PFSK-1 (cell line): ENCODE measurements around the gene KDM5B.

Source experiments
- FOXP2 ChIP-seq: optimal IDR thresholded peaks from 2 replicates; pipeline ENCODE3; 2011; ENCODE audit warnings: borderline replicate concordance, control low read depth, inconsistent platforms; ENCODE audit not compliant: insufficient read depth; ENCODE audit errors: extremely low read length, extremely low read depth
- POLR2AphosphoS5 ChIP-seq: IDR thresholded peaks from 2 replicates; pipeline ENCODE4 v1.6.1; 2012; ENCODE audit warnings: low read depth, mild to moderate bottlenecking, control low read depth, low read length, moderate library complexity
- SIN3A ChIP-seq: IDR thresholded peaks from 2 replicates; pipeline ENCODE4 v1.6.1; 2012; ENCODE audit warnings: mild to moderate bottlenecking, low read length, moderate library complexity, borderline replicate concordance; ENCODE audit not compliant: insufficient read depth
- TAF1 ChIP-seq: IDR thresholded peaks from 2 replicates; pipeline ENCODE4 v1.6.1; 2012; ENCODE audit warnings: low read length, control low read depth, borderline replicate concordance; ENCODE audit not compliant: insufficient read depth
- TF ChIP-seq, protein P1 (sequence below), 2 experiments: IDR thresholded peaks; 2 replicates each; pipeline versions ENCODE4 v1.6.1 to v1.8.0; 2011 to 2012; ENCODE audit warnings: low read depth in 2 of 2, low read length in 2 of 2, control low read depth in 1 of 2, inconsistent platforms in 1 of 2, mild to moderate bottlenecking in 1 of 2, moderate library complexity in 1 of 2; ENCODE audit not compliant: insufficient read depth in 1 of 2

Gene KDM5B

GRCh38 chr1:202807451-202807925 is 733 bp downstream of the KDM5B start:
- TF ChIP-seq POLR2AphosphoS5, result no peak
- no peak for TF ChIP-seq FOXP2
- no peak for TF ChIP-seq SIN3A
- TF ChIP-seq, protein P1, sequence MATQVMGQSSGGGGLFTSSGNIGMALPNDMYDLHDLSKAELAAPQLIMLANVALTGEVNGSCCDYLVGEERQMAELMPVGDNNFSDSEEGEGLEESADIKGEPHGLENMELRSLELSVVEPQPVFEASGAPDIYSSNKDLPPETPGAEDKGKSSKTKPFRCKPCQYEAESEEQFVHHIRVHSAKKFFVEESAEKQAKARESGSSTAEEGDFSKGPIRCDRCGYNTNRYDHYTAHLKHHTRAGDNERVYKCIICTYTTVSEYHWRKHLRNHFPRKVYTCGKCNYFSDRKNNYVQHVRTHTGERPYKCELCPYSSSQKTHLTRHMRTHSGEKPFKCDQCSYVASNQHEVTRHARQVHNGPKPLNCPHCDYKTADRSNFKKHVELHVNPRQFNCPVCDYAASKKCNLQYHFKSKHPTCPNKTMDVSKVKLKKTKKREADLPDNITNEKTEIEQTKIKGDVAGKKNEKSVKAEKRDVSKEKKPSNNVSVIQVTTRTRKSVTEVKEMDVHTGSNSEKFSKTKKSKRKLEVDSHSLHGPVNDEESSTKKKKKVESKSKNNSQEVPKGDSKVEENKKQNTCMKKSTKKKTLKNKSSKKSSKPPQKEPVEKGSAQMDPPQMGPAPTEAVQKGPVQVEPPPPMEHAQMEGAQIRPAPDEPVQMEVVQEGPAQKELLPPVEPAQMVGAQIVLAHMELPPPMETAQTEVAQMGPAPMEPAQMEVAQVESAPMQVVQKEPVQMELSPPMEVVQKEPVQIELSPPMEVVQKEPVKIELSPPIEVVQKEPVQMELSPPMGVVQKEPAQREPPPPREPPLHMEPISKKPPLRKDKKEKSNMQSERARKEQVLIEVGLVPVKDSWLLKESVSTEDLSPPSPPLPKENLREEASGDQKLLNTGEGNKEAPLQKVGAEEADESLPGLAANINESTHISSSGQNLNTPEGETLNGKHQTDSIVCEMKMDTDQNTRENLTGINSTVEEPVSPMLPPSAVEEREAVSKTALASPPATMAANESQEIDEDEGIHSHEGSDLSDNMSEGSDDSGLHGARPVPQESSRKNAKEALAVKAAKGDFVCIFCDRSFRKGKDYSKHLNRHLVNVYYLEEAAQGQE (IDR thresholded peaks at IDR 0.05; ENCODE audit: insufficient read depth in 1 of 2, low read depth in 2 of 2, low read length in 2 of 2), result no peak
- no peak for TF ChIP-seq TAF1

DNA sequence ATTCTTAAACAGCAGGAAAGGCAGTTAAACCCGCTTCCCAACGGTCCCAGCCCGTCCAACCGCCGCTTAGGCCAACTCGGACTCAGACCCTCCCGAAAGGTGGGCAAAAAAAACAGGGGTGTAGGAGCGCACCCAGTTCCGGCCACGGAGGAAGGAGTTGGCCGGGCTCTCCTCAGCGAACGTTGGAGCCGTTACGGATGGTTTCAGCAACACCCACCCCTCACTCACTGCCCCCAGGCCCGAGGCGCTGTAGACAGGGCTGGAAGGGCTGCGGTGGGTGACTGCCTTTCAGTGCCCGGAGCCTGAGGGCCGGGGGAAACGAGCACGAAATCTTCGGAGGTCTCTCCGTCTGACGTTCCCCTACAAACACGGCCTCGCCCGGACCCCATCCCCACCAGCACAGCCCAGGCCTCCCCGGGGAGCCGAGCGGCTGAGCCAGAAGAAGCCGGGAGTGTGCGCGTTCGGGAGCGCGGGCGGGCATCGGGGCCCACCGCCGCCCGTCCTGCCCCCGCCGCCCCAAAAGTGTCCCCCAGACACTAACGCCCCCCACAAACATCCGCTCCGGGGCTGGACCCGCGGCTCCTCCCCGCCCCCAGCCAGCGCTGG is 1.3 kb downstream of the KDM5B start:
- TF ChIP-seq, protein P1 (IDR thresholded peaks at IDR 0.05; ENCODE audit: insufficient read depth in 1 of 2, low read depth in 2 of 2, low read length in 2 of 2), result no peak
- no peak for TF ChIP-seq TAF1
- TF ChIP-seq FOXP2, result no peak
- TF ChIP-seq POLR2AphosphoS5, result no peak
- TF ChIP-seq SIN3A, result no peak

DNA sequence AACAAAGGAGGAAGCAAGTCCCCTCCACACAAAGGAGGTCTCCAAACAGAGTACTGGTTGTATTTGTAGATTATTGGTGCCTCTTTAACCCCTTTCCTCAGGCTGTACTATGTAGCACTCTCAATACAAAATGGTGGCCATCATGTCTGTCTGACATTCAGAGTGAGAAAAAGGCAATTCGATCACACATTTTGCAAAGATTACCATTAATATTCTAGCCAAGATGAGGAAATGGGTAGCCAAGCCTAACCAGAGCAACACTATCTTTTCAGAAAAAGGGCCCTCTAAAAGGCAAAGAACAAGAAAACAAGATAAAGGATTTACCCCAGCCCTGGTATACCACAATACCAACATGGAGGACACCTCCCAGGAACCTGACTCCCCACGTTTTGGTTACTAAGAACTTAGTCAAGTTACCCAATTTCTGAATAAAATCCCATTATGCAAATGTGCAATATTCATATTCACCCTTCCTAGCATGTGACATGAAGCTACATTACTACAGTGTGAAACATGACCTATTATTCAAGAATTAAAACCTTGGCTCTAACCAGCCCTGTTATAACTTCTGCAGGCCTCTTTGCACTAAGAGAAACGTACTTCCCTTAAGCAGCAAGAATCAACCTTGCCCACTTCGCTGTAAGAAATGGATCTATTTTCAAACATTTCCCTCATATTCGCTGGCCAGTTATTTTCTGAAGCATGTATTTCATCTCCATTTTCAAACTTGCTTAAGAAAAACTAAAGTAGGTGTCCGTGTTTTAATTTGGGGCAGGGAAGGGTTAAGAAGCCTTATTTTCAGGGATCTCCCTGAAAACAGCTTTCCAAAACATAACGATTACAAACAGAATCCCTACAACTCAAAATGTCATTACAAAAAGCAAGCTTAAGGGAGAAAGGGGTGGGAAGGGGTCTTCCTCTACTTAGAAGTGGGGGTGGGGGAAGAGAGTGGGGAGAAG is 2.1 kb downstream of the KDM5B start:
- TF ChIP-seq TAF1 (no peak), POLR2AphosphoS5 (no peak), SIN3A (no peak), FOXP2 (no peak)
- TF ChIP-seq, protein P1 (IDR thresholded peaks at IDR 0.05; ENCODE audit: insufficient read depth in 1 of 2, low read depth in 2 of 2, low read length in 2 of 2), result no peak

- TF ChIP-seq POLR2AphosphoS5 (no peak), FOXP2 (no peak), TAF1 (no peak), SIN3A (no peak)
- TF ChIP-seq, protein P1 (IDR thresholded peaks at IDR 0.05; ENCODE audit: insufficient read depth in 1 of 2, low read depth in 2 of 2, low read length in 2 of 2), result no peak
Measured at GRCh38 chr1:202804126-202804525, 4.1 kb downstream of the KDM5B start.
